KOPT-K1 (cell line): ENCODE results near the gene ODAD2.
"Not testable (repeated sequence)": the region's sequence is repeated elsewhere in the genome, so short reads cannot be mapped to it uniquely, and the experiment has no call there.

ENCODE experiments used
- H3K27ac ChIP-seq: fragments of 200-600 bp; sonication (generic); 2 replicates; pipeline ENCODE4 v1.5.1; 2016; ENCODE audit warnings: antibody characterized with exemption, mild to moderate bottlenecking, low read depth, low read length; ENCODE audit not compliant: poor library complexity, severe bottlenecking
- H3K36me3 ChIP-seq: fragments of 200-600 bp; sonication (generic); 2 replicates; pipeline ENCODE4 v1.5.1; 2017; ENCODE audit warnings: antibody characterized with exemption, mild to moderate bottlenecking, low read length, moderate library complexity; ENCODE audit not compliant: insufficient read depth
- H3K9me3 ChIP-seq: fragments of 200-600 bp; sonication (generic); 2 replicates; pipeline ENCODE4 v1.5.1; 2017; ENCODE audit warnings: antibody characterized with exemption, low read length, mild to moderate bottlenecking; ENCODE audit not compliant: insufficient read depth, poor library complexity, severe bottlenecking

ODAD2 gene

DNA sequence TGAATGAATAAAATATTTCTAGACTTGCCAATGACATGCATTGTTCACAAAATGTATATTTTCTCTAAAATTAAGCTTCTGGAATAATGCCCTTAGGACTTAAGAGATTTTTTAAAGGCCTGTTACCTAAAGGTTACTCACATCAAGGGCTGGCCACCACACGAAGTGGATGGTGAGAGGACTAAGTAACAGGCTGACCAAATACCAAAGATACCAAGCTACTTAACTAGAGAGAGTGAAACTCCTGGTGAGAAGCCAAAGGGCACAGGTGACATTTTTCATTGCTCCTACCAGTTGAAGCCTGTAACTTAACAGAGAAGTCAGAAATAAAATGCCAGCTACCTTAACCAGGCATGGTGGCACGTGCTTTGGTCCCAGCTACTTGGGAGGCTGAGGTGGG, 9.5 kb downstream of the ODAD2 start:
- H3K27ac ChIP-seq, H3K9me3 ChIP-seq, H3K36me3 ChIP-seq: not testable (repeated sequence)

DNA sequence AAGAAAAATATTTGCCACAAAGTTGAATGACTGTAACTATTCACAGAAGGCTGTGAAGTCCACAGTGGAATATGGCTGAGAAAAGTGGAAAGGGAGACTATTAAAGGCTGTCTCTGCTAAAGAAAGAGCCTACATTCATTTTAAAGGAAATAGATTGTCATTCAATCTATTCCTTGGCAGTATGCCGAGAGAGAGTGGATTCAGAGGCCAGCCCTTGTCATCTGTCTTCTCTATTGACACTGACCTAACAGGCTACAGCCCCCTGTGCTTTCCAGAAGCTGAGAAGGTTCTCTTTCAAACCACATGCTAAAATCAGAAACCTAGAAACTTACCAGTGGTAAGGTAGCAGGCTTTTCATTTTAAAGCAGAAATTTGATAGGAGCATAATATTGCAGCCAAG, 12.1 kb downstream of the ODAD2 start:
- Histone ChIP-seq H3K36me3 (no peaks in the 10 kb centered on the region), H3K9me3 (no peaks in the 10 kb centered on the region), H3K27ac (no peak overlapping the region)

GRCh38 chr10:27982875-27983543, 15.9 kb downstream of the ODAD2 start:
- no peaks in the 10 kb centered on the region for H3K9me3 ChIP-seq
- no peak overlapping the region for H3K27ac ChIP-seq
- no peaks in the 10 kb centered on the region for H3K36me3 ChIP-seq

DNA sequence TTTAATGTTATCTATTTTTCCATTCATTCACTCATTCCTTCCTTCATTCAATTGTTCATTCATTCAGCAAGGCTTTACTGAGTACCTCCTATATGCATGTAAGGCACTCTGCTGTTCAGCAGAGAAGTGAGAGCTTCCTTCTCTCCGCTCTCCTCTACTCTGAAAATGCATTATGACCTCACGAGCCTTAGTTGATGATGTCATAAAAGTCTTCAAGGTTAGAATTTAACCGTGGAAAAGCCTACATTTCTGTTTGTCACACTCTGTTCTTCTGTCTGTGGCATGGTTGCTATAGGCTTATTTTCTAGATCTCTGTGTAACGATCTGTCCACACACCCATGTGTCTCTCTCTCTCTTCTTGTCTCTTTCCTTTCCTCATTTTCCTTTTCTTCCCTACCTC, 17.1 kb downstream of the ODAD2 start:
- H3K27ac ChIP-seq, result no peak overlapping the region
- H3K36me3 ChIP-seq, result no peaks in the 10 kb centered on the region
- no peaks in the 10 kb centered on the region for H3K9me3 ChIP-seq

GRCh38 chr10:27970795-27971194, 28.1 kb downstream of the ODAD2 start:
- H3K36me3 ChIP-seq, H3K27ac ChIP-seq, H3K9me3 ChIP-seq: not testable (repeated sequence)

GRCh38 chr10:27969931-27970330, 28.9 kb downstream of the ODAD2 start:
- not testable (repeated sequence) for H3K9me3 ChIP-seq, H3K36me3 ChIP-seq, H3K27ac ChIP-seq

GRCh38 chr10:27959093-27959715, 39.7 kb downstream of the ODAD2 start:
- Histone ChIP-seq H3K36me3 (no peaks in the 10 kb centered on the region), H3K27ac (peak overlapping the region; percentile 55), H3K9me3 (no peaks in the 10 kb centered on the region)

- peak overlapping the region; percentile 55 for H3K27ac ChIP-seq
- H3K36me3 ChIP-seq, H3K9me3 ChIP-seq: not testable (repeated sequence)
These were observed 40.5 kb downstream of the ODAD2 start for GRCh38 chr10:27958383-27958782.

- Histone ChIP-seq H3K9me3 (no peaks in the 10 kb centered on the region), H3K36me3 (no peaks in the 10 kb centered on the region), H3K27ac (no peak overlapping the region)
These were observed 48.7 kb downstream of the ODAD2 start for GRCh38 chr10:27950242-27950564.

- no peaks in the 10 kb centered on the region for H3K9me3 ChIP-seq
- H3K36me3 ChIP-seq, result no peaks in the 10 kb centered on the region
- no peak overlapping the region for H3K27ac ChIP-seq
These were observed 49.2 kb downstream of the ODAD2 start for GRCh38 chr10:27949528-27950241.

DNA sequence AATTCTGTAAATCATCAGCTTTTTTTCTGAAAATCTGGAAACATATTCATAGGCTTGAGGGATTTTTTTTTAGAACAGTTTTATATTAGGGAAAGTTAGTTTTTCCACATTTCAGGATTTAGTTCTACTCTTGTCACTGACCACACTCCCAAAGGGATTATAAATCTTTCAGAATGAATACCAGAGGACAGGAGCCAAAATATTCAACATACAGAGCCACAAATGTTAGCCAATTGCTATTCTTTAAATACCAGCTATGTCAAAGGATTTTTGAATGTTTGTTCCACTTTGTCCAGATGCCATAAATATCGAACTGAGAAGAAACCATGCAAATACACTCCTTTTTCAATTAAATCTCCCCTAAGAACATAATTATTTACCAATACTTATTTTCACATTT, 50.7 kb downstream of the ODAD2 start:
- no peaks in the 10 kb centered on the region for H3K9me3 ChIP-seq
- no peak overlapping the region for H3K27ac ChIP-seq

GRCh38 chr10:27947540-27947939, 51.3 kb downstream of the ODAD2 start:
- H3K27ac ChIP-seq, result no peak overlapping the region
- H3K9me3 ChIP-seq, result no peaks in the 10 kb centered on the region
- no peaks in the 10 kb centered on the region for H3K36me3 ChIP-seq

More for the DNA sequence above, 50.7 kb downstream of the ODAD2 start:
- H3K36me3 ChIP-seq, result no peaks in the 10 kb centered on the region

DNA sequence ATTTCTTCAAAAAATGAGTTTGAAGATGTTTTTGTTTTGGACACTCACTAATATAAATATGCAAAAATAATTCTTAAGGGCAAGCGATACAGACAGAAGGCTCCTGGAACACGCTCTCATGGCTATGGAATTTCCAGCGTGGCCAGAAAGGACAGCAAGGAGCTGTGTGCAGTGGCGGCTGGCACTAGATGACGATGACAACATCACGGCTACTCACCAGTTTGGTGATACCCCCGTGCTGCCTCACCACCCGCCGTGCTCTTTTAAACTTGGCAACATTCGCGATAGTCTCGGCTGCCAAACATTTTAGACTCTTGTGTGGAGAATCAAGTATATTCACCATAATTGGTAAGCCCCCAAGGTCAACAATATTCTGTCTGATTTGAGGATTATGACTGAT, 54.9 kb downstream of the ODAD2 start:
- Histone ChIP-seq H3K27ac (no peak overlapping the region), H3K36me3 (no peaks in the 10 kb centered on the region), H3K9me3 (no peaks in the 10 kb centered on the region)

GRCh38 chr10:27914888-27915287, 84.0 kb downstream of the ODAD2 start:
- Histone ChIP-seq H3K27ac (no peak overlapping the region), H3K9me3 (no peaks in the 10 kb centered on the region), H3K36me3 (no peaks in the 10 kb centered on the region)

- Histone ChIP-seq H3K9me3 (no peaks in the 10 kb centered on the region), H3K36me3 (no peaks in the 10 kb centered on the region), H3K27ac (no peak overlapping the region)
These were observed 86.6 kb downstream of the ODAD2 start for GRCh38 chr10:27912231-27912630.

DNA sequence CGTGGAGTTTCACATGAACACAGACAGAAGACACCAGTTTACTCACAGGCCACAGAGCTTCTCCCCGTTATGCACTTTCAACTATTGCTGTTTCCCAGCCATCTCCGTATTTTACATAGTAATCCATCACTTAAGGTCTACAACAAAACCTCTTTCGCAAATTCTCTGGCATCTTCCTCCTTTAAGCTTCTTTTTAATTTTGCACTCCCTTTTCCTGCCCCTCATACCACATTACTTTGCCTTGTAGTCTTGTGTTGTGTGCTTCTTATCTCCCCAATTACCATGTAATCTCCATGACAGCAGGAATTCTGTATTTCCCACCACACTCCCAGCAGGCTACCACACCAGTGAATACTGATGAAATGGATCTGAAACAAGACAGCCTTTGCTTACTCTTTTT, 87.3 kb downstream of the ODAD2 start:
- no peak overlapping the region for H3K27ac ChIP-seq
- H3K36me3 ChIP-seq, result no peaks in the 10 kb centered on the region

More for the DNA sequence above, 87.3 kb downstream of the ODAD2 start:
- no peaks in the 10 kb centered on the region for H3K9me3 ChIP-seq
